Fibroblast of skin of right biceps (primary cell): ENCODE data around the gene CAPN8.

Experiments
- DNase-seq: peaks from one replicate; pipeline ENCODE4 v3.0.0-alpha.2; 2013

Gene CAPN8

DNA sequence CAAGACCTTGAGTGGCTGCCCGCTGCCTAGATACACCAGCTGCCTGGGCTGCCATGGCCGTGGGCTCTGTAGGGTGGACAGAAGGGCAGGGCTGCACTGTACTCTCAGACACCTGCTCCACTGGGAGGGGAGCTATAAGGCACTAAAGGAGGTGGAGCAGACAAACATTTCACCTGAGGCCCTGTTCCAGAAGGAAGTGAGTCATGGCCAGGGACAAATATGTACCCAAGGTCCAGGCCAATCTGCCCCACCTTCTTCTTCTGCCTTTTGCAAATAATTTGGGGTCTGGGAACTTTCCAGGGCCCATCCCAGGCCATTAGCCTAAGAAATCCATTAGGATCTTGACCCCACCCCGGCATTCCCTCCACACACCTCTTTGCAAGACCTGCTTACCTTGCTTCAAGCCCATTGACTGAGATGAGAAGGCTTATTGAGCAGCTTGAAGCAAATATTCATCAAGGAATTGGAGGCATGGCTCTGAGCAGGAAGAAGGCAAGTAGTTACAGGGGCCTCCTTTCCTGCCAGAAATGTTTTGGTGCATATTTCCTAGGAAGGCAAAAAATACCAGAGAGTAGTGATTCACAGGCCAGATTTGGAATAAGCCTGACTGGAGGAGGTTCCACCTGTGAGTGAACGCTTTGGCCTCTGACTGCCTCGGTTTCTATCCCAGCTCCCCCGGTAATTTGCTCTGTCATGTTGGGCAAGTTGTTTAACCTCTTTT, at the start of gene CAPN8:
CAPN8 (minus strand) TSS at position 110 of the 721 bp plus-strand sequence; CDS start at position 55, 55 bp downstream.
- DNase-seq = no peak

- DNase-seq = peak; percentile 92
These were observed 49.5 kb upstream of the CAPN8 start for GRCh38 chr1:223714849-223715603.

- no peak for DNase-seq
These were observed 48.9 kb upstream of the CAPN8 start for GRCh38 chr1:223714421-223714724.

GRCh38 chr1:223713546-223714420, 48.3 kb upstream of the CAPN8 start:
- peak; percentile 47 for DNase-seq

GRCh38 chr1:223712850-223713474, 47.5 kb upstream of the CAPN8 start:
- no peak for DNase-seq

GRCh38 chr1:223712194-223712849, 46.8 kb upstream of the CAPN8 start, which contains the start of gene CAPN2:
Gene CAPN2, plus strand, starts transcription at chr1:223712539. Its CDS starts 102 bp downstream, at chr1:223712641.
- DNase-seq = peak; percentile 89

DNA sequence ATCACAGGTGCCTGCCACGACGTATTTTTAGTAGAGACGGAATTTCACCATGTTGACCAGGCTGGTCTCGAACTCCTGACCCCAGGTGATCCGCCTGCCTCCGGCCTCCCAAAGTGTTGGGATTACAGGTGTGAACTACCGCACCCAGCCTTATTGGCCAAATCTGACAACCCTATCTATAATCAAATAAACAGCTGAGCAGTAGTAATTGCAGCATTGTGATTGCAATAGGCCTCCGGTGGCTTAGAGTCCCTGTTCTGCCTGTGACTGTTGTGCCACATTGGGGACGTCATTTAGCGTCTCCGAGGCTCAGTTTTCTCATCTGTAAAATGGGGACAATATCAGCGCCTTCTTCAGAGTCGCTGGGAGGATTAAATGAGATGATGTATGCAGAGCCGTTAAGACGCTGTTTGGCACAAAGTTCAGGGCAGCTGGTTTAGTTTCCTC, 46.3 kb upstream of the CAPN8 start:
- DNase-seq = no peak

DNA sequence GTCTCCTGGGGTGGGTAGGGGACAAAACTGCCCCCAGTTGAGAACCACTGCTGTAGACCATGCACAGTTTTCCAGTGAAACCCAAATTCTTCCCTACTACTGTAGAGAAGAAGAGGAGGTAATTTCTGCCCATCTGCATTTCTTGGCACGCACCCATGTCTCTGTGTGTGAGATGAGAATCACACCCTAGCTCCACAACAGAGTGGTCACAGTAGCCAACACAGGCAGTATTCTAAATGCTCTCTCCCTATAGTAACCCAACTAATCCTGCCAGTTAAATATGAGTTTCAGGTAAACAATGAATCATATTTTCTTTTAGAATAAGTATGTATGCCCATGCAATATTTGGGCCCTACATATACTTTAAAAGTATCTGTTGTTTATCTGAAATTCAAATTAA, 45.7 kb upstream of the CAPN8 start:
- peak; percentile 67 for DNase-seq

GRCh38 chr1:223710179-223711133, 45.0 kb upstream of the CAPN8 start:
- no peak for DNase-seq

- DNase-seq = peak; percentile 55
These were observed 44.1 kb upstream of the CAPN8 start for GRCh38 chr1:223709598-223709997.

GRCh38 chr1:223708651-223709268, 43.3 kb upstream of the CAPN8 start:
- DNase-seq = no peak

- DNase-seq = no peak
These were observed 42.5 kb upstream of the CAPN8 start for GRCh38 chr1:223708001-223708359.

- DNase-seq = peak; percentile 98
These were observed 41.9 kb upstream of the CAPN8 start for GRCh38 chr1:223707256-223708000.

DNA sequence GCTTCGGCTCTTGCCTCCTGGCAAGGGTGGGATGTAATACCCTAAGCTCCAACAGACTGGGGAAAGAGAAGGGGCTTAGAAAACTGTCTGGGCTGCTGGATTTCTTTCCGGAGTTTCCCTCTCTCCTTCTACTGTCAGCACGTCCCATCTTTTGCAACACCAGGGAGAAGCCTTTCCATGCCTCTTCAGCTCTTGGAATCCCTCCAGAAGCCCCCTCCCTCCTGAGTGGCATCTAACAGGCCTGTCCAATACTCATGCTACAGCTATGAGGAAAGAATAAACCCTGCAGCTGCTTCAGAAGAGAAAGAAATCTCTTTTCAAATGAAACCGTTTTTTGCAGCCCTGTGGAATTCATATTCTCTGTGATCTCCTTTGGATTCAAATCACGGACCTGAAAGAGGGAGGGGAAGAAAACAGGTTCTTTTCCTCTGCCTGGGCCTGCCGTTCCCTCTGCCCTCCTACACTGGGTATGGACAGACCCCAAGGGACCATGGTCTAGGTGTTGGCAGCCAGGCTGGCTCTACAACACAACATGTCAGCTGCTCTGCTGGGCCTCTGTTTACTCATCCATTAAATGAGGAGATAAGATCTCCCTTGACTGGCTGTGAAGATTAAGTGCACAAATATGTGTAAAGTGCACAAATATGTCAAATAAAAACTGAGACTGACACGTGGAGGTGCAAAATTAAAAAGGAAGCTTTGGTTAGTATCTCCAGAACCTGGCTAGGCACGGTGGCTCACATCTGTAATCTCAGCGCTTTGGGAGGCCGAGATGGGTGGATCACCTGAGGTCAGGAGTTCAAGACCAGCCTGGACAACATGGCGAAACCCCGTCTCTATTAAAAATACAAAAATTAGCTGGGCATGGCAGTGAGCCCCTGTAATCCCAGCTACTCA, 40.8 kb upstream of the CAPN8 start:
- DNase-seq = peak; percentile 96

GRCh38 chr1:223704921-223705878, 39.7 kb upstream of the CAPN8 start:
- DNase-seq = peak; percentile 47

GRCh38 chr1:223703668-223704013, 38.1 kb upstream of the CAPN8 start:
- DNase-seq = no peak
